Left renal cortex interstitium (tissue), 4 donors: Measurements from ENCODE around the gene OTOR. TPM values are rescaled to one million over a fixed set of nuclear protein-coding genes. Genes with fewer than 3 reads are reported as not detected.

Experiments used
- DNase-seq, 4 donors: peaks; one replicate each; pipeline ENCODE4 v3.0.0-alpha.2; 2013; ENCODE audit warnings: low read depth in 4 of 4, low spot score in 2 of 4, missing footprints in 1 of 4
- polyA plus RNA-seq, 4 donors: library from polyadenylated mRNA; unstranded; fragments of 120-200 nt; gene quantifications; one replicate each; pipeline ENCODE4 v1.2.1, GENCODE V29; 2013; ENCODE audit not compliant: insufficient read length in 4 of 4

Gene OTOR, protein sequence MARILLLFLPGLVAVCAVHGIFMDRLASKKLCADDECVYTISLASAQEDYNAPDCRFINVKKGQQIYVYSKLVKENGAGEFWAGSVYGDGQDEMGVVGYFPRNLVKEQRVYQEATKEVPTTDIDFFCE
- under 1 TPM in 1 of 4 donors, not detected in 3; 0.11 TPM for polyA plus RNA-seq

DNA sequence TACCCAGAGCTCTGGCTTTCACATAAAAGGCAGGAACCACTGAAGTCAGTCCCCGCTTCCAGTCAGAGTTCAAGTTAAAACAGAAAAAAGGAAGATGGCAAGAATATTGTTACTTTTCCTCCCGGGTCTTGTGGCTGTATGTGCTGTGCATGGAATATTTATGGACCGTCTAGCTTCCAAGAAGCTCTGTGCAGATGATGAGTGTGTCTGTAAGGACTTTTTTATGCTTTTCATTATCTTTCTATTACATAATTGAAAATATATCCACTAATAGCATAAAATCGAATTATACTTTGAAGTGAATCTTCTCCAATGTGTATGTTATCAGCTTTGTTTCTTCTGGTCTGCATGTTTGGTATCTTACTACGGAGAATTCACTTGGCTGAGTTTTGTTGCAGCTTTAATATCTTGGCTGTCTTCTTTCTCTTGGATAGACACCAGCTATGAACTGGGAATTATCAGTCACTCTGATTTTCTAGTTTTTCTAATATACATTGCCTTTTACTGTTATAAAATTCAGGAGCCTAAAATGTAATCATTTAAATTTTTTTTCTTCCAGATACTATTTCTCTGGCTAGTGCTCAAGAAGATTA lies at the start of gene OTOR:
TSS of gene OTOR (plus strand) at position 51 of the 593 bp plus-strand sequence. CDS start at position 95, 44 bp downstream.
- no peak for DNase-seq

DNA sequence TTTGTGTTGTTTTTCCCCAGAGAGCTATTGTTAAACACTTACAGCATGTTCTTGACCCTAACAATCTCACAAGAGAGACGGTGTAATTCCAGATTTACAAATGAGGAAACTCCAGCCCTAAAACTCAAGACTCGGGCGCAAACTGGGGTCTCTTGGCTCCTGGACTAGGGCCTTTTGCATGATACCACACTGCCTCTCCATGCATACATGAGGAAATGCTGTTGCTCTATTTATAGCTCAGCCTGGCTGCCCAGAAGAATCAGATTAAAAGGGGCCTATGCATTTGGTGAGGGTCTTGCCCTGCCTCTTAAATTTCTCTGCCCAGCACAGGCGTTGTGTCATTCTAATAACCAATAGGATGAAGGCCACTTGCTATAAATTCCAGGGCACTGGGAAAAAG lies 48.9 kb upstream of the OTOR start:
- DNase-seq, result no peak

DNA sequence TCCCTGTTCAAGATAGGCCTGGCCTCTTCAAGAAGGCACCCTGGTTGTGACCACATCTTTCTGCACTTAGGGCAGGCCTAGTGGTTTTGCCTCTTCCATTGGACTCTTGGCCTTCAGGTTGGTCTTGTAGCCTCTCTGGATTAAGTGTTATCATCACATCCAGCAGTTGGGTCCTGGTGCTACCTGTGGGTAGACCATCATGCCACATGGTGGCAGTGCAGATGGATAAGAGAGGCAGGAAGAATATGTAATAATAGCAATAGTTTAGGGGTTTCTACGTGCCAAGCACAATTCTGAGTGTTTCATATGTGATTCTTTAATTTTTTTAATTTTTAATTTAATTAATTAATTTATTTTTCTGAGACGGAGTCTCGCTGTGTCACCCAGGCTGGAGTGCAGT lies 46.9 kb upstream of the OTOR start:
- no peak for DNase-seq

DNA sequence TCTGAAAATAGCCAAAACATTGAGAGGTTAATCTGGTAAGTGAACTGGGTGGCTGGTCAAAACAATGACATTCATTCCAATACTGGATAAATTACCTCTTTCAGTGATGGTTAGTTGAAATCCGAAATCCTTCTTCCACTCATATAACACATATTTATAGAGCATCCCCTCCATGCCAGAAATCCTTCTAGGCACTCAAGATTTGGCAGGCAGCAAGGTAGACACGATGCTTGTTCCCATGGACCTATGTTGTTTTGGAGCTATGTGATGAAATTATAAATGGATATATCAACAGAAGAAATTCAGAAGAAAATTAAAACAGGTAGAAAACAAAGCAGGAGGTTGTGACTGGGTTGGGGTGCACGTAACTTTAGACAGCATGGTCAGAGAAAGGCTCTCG lies 44.6 kb upstream of the OTOR start:
- no peak for DNase-seq

DNA sequence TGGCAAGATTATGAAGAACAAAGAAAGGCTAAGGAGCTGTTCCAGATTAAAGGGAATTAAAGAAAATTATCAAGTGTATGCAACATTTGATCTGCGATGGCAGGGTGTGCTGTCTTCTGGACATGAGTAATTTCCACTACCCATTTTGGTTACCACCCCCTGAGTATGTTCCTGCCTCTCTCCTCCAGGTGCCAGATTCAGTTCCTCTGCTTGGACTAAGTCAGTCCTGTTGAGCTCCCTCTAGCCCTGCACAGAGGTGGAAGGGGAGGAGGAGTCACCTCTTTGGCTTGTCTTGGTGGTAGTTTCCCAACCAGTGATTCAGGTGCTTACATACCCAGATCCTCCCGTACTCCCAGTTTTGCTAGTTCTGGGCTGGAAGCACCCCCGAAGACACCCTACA lies 40.5 kb upstream of the OTOR start:
- DNase-seq, result no peak

DNA sequence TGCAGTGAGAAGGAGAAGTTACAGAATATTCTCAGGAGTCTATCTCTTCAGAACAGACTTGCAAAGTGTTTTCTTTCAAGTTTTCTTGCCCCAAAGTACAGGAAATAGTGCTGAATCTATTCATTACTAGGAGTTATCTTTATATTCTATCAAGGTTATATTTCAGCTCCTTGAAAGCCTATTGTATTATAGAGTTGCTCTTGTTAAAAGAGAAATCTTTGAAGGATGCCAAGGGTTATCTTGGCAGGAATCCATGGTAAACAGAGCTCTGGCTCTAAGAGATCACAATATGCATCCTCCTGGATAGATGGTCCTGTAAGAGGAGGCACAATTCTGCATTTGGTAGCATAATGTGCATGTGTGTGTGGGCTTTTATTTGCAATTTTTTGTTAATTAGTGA lies 39.6 kb upstream of the OTOR start:
- DNase-seq, result no peak

DNA sequence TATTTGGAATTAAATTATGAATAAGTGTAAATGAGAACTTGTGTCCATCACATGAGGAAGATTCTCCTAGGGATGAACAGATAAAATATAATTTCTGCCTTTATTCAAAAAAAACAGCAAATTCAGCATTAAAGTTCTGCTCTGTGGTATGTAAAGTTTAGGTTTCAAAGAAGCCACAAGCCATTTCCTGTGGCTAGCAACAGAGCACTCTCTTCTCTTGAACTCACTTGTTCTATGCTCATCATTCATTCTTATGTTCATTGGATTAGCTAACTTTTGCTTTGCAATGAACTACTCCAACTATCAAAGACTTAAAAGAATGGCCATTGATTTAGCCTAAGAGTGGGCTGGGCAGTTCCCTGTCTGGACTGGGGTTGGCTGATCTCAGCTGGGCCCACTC lies 39.1 kb upstream of the OTOR start:
- no peak for DNase-seq

DNA sequence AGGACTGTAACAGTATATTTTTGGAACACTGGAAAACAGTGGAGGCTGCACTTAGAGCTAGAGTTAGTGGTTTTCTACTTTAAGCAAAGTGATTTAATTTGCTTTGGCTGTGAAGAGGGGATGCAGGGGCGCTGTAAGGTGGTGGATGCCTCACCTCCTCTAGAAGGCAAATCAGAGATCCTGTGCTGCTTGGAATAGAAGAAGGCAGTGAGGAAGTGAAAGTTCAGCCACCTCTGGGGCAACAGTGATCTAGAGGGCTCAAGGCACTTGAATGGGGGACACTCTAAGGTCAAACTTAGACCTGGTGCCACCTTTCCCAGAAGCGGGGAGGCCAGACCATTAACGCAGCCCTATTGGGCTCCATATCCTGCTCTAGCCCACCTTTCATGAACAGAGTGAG lies 37.4 kb upstream of the OTOR start:
- no peak for DNase-seq

DNA sequence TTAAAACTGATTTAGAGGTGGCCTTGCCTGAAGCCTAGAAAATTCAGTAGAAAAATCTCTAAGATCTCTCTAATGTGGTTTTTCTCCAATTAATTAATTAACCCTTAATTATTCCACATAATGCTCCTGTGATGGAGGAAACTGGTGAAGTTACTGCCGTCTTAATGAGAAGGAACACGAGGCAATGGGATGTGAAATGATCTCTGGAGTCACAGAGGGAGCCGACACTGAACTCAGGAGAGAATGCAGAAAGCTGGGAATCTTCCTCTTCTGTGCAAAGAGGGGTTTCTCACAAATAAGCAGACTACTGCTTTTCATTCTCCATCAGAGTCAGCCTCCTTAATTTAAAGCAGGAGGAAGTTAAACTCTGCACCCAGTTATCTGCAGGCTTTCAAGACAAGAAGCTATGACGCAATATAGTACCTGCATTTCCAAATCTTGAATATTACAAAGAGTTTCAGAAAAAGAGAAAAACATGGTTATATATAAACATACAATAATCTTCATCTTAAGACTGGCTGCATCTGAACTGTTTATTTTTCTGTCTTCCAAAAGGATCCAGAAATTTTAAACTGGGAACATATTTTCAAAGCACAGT lies 36.4 kb upstream of the OTOR start:
- DNase-seq, result no peak

DNA sequence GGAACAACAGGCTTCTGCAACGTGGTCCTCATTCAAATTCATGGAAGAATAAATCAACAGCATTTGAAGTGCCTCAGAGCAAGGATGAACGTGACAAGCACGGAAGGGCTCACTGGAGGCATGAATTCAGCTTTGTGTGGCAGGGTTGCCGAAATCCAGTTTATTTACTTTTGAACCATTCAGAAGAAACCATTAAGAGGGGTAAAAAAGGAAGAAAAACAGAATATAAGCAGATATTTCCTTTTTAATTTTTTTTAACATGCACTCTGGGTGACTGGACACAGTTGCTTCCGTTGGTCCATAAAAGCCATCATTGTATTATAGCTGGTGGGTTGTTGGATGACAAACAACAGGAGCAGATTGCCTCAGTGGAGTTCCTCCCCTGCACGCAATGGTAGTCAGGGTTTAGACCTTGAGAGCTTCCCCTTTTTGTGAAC lies 35.6 kb upstream of the OTOR start:
- DNase-seq, result no peak

DNA sequence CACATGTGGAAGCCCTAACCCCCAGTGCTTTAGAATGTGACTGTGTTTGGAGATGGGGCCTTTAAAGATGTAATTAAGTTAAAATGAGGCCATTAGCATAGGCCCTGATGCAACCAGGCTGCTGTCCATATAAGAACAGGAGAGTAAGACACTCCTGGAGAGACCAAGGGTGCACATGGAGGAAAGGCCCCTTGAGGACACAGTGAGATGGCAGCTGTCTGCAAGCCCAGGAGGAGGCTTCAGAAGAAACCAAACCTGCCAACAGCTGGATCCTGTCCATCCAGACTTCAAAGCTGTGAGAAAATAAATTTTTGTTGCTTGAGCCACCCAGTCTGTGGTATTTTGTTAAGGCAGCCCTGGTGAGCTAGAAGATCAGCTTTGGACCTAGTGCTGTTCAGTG lies 35.1 kb upstream of the OTOR start:
- no peak for DNase-seq

DNA sequence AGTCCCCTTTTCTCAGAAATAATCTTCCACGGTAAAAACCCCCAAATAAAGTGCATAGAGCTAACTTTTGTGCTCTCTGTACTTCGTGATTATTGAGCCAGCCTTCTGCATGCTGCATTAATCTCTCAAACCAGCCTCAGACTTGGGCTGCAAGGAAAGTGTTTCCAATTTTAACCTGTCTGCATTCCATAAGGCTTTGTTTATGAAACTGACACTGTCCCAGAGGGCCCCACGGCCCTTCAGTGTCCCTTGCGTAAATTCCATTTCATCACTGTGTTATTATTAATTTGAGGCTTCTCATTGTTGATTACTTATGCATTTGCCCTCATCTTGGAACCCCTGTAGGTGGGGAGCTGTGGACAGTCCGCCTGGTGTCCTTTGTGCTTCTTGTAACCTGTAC lies 33.9 kb upstream of the OTOR start:
- DNase-seq, result no peak

DNA sequence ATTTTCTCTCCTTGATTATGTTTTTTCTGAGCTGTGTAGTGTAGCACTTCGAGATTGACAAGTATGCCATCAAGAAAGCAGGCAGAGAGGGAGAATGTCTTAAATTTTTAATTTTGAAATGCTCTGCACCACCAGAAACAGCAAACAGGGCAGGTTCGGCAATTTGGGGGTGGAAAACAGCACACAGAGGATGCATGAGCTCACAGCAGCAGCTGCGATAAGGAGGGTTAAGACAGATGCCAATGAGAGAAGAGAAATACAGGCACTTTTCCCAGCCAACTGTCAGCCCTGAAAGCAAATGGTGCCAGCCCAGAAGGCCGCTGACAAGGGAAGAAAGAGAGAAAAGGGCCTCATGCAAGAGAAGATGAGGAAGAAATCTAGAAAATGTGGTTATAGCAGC lies 33.4 kb upstream of the OTOR start:
- DNase-seq, result no peak

DNA sequence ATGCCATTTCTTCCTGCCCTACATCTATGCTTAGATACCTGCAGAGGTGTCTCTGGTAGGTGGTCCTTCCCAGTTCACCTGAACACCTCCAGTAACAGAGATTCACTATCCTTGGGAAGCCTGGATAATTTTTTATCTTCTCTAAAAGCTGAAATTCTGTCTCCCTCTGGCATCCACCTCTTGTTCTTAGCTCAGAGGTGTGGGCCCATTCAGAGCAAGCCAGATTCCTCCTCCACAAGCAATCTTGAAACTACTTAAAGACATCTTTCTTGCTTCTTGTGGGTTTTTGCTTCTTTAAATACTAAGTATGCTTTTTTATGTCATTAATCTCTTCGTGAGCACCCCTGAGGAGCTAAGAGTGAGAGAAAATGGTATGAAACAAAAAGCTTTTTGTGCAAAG lies 28.7 kb upstream of the OTOR start:
- no peak for DNase-seq

DNA sequence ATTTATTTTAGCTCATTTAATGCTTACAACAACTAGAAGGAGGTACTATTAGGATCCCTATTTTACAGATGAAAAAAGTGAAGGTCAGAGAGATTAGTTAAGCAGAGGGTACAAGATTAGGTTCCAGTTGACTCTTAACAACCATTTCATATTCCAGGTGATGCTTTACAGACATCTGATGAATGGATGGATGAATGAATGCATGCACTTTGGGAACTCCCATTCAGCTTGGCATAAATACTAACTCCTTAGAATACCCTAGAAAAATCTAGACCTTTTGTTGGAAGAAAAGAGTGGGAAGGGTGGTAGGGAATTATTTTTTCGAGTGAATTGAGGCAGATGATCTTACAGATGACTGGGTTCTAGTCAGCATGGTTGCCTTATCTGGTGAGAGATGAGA lies 19.1 kb upstream of the OTOR start:
- DNase-seq, result no peak

DNA sequence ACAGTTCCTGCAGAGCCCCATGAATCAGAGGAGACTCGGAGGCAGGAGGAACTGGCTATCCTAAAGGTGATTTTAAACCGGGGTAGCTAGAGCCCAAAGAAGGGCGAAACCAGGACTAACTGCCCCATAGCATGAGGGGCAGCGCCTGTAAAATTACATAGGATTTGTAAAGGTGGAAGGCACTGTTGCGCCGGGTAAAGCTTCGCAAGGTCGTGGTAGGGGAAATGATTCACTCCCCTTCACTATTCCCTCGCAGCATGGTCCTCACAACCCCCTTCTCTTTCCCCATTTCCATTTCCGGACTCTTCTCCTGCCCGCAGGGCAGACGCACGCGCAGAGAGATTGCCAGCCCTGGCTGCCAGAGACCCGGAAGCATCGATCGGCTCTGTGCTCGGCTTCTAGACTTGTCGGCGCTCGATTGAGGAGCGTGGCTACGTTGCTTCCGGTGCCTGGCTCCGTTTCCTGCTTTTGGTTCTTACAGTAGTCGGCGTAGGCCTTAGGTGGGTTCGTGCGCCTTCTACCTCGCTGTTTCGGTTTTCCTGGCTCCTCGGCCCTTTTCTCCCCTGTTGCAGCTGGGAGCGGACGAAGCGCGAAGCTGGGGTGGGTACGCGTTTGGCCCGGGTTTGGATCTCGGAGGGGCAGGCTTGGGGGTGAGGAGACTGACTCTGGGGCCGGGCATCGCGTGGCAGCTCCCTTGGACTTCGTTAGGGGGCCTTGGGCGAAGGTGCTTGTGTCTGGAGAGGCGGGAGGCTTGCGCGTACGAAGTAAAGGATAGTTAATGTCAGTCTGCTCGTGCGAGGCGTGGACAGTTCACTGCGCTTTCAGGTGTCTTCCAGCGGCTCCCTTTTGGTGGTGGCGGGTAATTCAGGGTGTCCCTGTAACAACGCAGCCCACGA lies 18.3 kb upstream of the OTOR start, which contains the start of gene SNRPB2:
TSS of gene SNRPB2 (plus strand) at position 462 of the 896 bp plus-strand sequence. CDS start 1,677 bp downstream, outside the sequence.
- peak; percentile 82 to 93 (median 84) for DNase-seq

DNA sequence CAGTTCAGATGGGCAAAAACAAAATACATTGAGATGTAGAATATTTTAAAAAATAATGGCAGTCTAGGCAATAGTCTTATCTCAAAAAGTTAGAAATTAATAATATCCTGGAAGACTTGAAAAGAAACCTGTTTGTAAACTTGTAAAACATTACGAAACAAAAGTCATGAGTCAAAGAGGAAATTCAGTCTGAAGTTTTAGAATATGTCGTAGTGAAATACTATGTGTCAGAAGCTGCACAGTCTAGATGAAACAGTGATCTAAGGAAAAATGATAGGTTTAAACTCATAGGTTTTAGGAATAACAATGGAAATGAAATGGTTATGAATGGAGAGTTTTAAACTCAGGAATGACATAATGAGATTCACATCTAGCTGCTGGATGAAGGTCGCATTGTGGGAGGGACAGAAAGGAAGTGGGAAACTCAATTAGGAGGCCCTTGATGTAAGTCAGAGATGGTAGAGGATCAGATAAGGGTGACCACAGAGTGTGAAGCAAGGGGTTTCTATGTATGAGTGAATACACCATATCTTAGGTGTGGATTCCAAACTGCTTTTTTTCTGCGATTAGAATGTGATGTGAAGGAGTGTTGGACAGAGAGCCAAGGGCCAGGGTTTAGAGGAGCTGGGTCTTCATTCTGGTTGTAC lies 15.5 kb upstream of the OTOR start:
- no peak for DNase-seq

DNA sequence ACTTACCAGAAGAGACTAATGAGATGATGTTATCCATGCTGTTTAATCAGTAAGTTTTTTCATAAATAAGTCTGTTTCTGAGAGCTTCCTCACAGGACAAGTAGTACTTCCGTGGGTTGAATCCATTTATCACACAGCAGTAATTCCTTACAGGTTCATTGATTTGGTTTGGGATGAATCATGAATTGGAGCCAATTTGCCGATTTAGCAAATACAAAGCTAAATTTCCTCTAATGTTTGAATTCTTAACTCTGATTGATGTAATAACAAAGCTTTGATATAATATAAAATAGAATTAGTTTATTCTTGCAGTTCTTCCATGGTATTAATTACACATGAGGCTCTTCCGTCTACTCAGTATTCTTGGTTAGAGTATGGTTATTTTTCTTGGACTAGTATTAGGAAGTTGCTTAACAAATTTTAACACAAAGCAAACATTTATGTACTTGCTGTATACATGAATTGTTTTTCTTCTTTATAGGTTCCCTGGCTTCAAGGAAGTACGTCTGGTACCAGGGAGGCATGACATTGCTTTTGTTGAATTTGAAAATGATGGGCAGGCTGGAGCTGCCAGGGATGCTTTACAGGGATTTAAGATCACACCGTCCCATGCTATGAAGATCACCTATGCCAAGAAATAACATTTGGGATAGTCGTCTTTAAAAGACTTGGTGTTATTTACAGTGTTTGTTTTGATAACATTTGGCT lies 7.6 kb upstream of the OTOR start:
- no peak for DNase-seq

DNA sequence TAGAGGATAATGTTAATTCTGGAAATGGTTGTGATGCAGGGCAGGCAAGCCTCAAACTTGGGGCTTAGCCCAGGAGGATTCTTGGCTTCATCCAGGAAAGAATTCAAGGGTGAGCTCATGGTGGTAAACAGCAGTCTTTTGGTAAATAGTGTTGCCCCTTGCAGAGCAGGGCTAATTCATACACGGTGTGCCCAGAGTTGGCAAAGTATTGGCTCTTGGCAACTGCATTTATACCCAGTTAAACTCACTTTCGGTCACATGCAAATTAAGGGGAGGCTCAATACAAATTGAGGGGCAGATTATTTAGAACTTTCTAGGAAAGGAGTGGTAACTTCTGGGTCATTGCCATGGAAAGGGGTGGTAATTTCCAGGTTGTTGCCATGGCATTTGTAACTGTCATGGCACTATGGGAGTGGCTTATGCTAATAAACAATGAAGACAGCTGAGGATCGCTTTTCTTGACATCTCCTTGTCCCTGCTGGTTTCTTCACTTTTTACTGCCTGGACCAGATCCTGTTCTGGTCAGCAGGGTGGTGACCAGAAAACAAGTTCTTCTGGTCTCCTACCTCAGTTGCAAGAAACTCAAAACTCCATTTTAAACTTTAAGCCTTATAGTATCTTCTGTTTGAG lies 3.9 kb upstream of the OTOR start:
- DNase-seq, result no peak

DNA sequence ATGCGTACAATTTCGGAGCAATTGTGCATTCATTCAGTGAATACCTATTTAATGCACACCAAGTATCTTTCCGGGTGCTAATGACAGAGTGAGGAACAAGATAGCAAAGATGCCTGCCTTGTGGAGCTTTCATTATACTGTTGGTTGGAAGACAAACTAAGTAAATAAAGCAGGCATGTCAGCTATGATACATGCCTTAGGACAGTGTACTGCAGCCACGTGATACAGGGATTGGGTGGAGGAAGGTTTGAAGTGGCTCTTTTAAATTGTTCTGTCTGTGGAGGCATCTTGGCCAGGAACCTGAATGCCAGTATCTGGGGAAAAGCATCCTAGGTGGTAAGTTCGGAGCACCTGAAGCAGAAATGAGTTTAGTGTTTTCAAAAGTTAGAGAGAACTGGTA lies 3.0 kb upstream of the OTOR start:
- DNase-seq, result no peak
